ENCODE measurements around the gene RNF123.

GRCh38 chr3:49673121-49673714 is 16.1 kb upstream of the RNF123 start:
- TF ChIP-seq MAX (IDR thresholded peaks at IDR 0.05; ENCODE audit: low read depth) (no peak), REST (IDR thresholded peaks at IDR 0.05; ENCODE audit: low read depth, low read length) (no peak), USF2 (IDR thresholded peaks at IDR 0.05; ENCODE audit: borderline replicate concordance, low read depth, low read length) (no peak), POLR2AphosphoS5 (IDR thresholded peaks at IDR 0.05; ENCODE audit: low read depth, low read length) (no peak), USF1 (IDR thresholded peaks at IDR 0.05; ENCODE audit: borderline replicate concordance, low read depth) (no peak), FOXJ3 (CRISPR knock-in tag; IDR thresholded peaks at IDR 0.05) (no peak), CTCF (IDR thresholded peaks at IDR 0.05) (no peak), RXRA (IDR thresholded peaks at IDR 0.05; ENCODE audit: borderline replicate concordance, low read depth) (no peak), MXI1 (IDR thresholded peaks at IDR 0.05; ENCODE audit: low read depth, low read length) (no peak), RAD21 (IDR thresholded peaks at IDR 0.05; ENCODE audit: low read length) (no peak)

Measured in SK-N-SH (cell line).